GM18907 (cell line): ENCODE measurements around the gene ENTPD6.

Experiments
- ATAC-seq: cut with Tn5 transposase; IDR thresholded peaks from one replicate; pipeline ENCODE4 v1.9.1; 2021; ENCODE audit warnings: mild to moderate bottlenecking, moderate library complexity; ENCODE audit not compliant: unreplicated experiment

Gene ENTPD6

DNA sequence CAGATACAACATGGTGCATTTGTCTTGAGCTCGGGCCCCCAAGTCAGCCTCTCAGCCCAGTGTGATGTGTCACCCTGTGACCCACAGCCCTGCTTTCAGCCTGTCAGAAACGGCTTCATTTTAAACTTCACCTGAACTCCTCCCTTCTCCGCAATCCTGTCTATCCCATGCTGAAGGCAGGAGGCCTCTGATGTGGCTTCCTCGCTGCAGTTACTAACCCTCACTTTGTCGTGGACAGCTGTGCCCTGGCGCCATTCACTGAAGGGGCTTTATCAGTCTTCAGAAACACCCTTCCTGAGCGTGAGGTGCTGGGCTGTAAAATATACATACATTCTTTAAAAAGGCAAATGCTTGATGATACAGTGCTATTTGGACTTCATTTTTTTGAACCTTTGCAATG is 7.9 kb upstream of the ENTPD6 start:
- ATAC-seq: no peak

DNA sequence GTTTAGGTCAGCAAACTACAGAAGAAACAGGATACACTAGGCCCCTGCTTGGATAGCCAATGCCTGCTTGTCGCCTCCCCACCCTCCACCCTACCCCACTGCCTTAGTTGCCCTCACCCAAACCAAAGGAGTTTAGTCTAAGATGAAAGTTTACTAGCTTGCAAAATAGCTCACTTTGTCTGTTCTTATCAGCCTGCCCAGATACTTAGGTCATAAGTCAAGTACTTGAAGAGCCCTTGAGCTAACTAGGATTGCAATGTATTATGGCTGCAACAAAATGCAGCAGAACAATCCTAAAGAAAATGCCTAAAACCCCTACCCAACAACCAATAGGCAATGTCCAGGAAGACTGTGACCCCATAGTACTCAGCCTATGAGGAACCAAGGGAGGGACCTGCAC is 7.3 kb upstream of the ENTPD6 start:
- ATAC-seq: no peak

DNA sequence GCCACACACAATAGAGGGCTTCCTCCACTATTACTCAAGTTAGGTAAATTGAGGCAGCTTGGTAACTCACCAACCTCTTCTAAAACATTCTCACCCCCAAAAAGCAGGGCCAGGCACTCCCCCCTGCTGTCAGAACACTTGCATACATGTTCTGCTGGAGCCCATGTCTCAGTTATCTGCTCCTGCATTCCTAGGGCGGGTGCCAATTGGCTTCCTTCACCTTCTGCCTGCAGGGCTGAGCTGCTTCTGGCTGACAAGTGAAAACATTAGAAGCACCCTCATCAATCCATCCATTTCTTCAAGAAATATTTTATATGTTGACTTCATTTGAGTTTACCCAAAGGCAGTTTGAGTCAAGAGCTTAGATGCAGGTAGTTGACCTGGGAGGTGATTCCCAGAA is 4.5 kb upstream of the ENTPD6 start:
- no peak for ATAC-seq

DNA sequence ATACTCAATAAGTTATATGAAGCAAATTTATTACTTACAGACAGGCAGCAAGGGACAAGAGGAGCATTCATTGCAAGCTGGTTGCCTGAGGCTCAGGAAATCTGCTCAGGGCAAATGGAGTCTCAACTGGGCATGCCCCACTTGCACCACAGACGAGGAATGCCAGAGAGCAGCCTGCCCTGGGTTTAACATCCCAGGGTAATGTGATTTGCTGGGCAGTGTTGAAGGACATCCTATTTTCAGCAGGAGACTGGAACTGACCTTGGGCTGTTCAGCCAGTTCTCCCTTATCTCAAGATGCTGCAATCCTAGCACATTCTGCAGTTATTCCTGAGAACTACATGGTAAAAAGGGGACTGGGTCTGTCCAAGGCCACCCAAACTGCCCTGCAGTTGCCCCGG is 3.8 kb upstream of the ENTPD6 start:
- ATAC-seq: no peak

DNA sequence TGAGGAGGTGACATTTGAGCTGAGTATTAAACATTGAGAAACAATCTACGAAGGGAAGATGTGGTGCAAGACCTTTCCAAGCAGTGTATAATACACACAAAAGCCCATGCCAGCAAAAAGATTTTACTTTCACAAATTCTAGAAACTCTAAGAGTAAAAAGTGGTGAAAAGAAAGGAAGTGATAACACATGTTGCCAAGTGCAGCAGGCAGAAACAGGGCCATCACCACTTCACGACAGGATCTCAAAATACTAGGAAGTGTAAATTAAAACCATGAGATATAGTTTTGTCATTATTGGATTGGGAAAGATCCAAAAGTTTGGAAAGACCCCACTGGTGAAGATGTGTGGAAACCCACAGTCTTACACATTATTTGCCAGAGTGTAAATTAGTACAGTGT is 1.7 kb upstream of the ENTPD6 start:
- ATAC-seq: no peak

DNA sequence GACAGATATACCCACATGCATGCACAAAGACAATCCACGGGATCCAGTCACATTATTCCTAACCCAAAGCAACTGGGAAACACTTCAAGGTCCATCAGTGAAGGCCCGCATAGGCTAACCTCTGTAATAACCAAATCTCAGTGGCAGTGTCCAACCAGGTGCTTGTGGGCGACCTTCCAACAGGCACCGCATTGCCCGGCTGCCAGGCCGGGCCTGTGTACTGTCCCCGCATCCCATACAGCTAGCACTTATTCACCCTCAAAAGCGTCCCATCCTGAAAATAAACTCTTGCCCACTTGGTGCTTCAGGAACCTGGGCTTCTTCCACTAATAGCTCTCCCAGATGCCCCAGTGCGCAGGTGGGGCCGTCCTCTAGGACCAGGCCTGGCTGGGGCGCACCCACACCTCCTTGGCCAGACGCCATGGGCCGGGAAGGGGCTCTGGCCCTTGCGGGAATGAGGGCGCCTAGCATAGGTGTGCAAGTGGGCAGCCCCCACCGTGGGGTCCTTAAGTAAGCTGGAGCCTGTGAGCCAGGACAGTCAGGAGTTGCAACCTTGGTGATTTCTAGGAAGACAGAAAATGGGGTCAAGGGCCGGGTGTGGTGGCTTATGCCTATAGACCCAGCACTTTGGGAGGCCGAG is 1.1 kb upstream of the ENTPD6 start:
- no peak for ATAC-seq

DNA sequence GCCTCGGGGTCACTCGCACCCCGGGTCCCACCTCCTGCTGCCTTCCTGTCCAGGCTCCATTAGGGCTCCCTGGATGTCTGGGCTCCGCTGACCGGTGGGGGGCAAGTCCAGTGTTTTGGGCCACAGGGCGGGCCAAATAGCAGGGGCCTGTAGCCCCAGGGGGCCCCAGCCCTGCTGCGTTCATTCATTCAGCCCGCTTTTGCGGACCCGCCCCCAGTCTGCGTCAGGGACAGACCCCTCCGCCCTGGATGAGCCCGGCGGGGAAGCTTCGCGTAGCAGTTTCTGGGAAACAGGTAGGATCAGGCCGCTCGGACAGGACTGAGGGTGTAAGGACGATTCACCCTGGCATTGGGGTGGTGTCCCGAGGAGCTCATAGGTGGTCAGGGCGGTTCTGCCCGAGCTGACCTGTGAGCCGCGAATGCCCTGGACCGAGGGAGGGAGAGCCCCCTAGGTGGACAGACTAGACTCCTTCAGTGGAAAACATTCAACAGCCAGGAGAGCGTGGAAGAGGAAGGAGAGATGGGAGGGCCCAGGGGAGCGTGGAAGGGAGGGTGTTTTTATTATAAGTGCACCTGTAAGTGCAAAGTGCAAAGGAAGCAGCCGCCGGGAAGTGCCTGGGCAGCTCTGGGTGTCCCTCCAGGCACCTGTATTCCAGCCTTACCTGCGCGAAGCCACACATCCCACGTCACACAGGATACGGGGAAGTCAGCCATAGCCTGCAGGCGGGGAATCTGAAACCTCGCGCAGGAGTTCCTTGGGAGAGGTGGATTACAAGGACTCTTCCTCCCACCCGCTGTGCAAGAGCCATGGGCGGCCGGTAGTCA is 662 bp downstream of the ENTPD6 start:
- ATAC-seq: peak; percentile 24

DNA sequence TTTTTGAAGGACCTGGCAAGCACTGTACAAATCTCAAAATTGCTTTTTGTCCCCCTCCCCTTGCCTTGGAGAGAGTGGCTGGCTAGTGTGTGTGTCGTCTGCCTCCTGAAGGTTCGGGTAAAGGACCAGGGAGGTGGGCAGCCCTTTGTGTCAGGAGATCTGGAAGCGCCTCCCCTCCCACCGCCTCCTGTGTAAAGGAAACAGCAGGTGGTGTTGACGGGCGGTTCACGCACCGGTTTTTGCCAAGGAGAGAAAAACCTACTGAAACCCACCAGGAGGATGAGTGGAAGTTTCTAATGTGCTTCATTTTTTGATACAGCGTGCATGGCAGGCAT is 1.2 kb downstream of the ENTPD6 start:
- ATAC-seq: no peak

DNA sequence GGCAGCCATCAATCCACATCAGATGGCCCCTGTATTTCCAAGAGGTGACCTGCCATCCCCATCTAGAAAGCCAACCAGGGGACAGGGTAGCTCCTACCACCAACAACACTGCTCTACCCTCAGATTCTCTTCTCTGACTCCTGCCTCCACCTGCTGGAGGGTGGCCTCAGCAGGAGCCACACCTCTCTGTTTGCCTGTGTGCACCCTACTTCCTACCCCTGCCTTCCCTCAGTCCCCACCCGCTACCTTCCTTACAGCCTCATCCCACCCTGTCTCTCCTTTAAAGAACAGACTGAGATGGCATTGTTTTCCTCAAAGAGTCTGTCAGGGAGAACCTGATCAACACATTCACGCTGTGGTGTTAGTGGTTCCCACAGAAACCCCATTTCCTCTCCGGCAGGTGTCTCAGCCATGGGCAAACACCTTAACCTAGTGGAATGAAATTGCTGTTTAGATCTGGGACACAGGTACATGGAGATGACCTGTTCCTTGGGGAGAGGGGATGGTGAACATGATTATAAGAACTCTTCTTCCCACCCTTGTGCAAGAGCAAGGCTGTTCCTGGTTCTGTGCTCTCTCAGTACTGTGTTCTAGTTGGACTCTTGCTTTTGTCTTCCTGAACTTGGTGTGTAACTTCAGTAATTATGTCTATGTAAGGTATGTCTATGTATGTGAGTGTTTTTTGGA is 1.8 kb downstream of the ENTPD6 start:
- ATAC-seq: no peak

DNA sequence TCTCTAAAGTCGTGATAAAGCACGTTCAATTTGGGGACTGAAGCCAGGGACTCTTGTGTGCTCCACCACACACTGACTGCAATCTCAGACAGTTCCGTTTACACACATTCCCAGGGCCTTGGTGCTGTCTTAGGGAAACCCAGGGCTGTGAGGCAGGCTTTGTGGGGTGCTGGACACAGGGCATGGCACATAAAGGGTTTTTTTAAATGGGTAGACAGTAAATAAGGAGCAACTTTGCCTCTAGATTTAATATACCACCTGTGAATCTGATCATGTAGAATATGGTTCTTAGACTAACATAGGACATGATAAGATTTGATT is 2.3 kb downstream of the ENTPD6 start:
- no peak for ATAC-seq

DNA sequence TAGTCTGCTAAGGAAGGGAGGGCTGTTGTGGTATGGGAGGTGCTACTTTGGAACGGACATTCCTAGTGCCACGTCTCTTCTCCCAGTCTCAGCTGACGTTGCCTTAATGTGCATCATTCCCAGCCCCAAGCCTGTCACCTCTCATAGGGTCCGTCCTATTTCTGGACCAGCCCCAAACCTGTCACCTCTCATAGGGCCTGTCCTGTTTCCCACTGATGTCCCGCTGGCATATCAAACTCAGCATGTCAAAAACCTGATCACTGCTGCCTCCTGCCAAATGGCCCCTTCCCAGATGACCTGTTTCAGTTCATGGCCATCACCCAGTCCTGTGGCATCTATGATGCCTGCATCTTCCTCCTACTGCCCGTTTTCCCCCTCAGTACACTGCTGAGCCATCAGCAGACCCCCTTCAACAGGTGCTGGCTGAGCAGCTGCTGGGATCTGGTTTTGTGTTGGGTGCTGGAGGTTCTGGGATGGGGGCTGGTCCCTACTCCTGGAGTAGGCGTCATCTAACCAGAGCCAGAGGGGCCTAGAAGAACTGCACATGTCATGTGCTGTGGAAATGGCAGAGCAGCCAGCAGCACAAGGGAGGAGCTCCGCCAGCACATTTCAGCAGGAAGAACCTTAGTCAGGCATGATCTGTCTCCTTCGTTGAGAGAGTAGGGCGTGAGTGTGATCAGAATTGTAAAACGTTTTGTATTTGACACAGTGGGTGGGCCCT is 3.3 kb downstream of the ENTPD6 start:
- ATAC-seq: no peak

DNA sequence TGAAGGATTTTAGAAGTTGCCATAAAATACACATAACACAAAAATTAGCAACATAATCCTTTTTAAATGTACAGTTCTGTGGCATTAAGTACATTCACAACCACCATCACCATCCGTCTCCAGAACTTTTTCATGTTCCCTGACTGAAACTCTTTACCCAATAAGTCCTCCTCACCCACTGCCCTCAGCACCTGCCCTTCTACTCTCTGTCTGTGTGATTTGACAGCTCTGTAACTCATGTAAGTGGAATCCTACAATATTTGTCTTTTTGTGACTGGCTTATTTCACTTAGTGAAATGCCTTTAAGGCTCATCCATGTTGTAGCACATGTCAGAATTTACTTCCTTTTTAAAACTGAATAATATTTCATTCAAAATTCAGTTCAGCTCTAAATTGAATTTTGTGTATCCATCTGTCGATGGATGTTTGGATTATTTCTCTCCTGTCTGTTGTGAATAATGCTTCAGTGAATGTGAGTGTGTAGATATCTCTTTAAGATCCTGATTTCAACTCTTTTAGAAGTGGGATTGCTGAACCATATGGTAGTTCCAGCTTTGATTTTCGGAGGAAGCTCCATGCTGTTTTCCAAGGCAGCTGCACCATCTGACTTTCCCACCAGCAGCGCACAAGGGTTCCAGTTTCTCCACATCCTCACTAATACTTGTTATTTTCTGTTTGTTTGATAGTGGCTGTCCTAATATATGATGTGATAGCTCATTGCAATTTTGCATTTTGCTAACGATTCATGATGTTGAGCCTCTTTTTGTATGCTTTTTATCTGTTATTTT is 4.2 kb downstream of the ENTPD6 start:
- ATAC-seq: no peak

DNA sequence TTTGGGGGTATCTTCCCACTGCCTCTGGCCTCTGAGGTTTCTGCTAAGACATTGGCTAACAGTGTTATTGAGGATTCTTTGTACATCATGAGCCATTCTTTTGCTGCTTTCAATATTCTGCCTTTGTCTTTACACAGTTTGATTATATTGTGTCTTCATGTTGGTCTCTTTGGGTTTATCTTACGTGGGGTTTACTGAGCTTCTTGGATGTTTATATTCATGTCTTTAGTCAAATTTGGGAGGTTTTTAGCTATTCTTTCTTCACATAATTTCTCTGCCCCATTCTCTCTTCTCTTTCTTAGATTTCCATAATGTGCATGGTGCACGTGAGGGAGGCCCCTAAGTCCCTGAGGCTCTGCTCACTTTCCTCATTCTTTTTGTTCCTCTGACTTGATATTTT is 7.6 kb downstream of the ENTPD6 start:
- no peak for ATAC-seq

DNA sequence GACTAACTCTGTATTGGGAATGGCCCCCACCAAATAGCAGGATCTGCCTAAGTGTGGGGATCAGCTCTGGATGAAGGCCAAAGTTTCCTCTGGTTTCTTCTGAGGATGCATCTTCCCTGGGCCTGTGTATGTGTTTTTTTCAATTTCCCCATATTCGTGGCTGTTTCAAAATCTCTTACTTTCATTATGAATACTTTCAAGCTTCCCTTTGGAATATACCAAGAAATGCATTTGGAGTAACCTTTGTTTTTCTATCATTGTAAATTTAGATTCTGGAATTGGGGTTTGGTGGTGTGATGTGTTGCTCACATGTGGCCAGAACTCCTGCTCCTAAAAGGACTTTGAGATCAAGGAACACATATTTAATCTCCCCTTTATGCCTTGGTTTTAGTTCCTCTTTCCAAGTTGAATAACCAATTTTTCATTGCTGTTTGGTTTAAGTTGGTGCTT is 8.4 kb downstream of the ENTPD6 start:
- no peak for ATAC-seq

DNA sequence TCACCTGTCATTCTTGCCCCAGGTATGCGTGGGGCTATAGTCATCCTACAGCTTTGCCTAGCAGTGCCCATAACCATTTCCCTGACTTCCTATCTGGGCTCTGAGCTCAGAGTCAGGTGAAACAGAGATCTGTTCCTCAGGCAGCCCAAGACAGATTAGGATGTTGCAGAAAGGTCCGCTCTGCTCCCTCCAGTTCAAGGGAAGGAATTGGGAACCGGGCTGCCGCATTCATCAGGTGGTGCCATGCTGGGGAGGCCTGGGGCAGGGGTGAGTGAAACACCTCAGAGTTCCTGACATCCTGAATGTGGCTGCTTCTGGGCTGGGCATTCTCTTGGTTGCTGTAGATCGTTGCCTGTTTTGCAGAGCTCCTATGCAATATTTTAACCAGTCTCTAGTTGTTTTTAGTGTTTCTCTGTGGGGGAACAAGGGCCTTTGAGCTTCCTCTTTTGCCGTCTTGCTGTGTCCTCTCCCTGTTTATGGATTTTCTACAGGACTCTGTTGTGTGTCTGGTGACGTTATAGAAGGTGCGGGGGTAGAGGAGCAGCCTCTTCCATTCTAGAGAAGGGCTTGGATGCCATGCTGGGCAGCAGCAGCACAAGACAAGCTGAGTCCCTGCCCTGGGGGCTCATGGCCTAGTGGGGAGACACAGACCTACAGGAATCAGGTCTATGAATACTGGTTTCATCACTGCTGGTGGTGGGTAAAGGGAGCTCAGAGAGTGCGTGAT is 9.2 kb downstream of the ENTPD6 start:
- ATAC-seq: no peak

DNA sequence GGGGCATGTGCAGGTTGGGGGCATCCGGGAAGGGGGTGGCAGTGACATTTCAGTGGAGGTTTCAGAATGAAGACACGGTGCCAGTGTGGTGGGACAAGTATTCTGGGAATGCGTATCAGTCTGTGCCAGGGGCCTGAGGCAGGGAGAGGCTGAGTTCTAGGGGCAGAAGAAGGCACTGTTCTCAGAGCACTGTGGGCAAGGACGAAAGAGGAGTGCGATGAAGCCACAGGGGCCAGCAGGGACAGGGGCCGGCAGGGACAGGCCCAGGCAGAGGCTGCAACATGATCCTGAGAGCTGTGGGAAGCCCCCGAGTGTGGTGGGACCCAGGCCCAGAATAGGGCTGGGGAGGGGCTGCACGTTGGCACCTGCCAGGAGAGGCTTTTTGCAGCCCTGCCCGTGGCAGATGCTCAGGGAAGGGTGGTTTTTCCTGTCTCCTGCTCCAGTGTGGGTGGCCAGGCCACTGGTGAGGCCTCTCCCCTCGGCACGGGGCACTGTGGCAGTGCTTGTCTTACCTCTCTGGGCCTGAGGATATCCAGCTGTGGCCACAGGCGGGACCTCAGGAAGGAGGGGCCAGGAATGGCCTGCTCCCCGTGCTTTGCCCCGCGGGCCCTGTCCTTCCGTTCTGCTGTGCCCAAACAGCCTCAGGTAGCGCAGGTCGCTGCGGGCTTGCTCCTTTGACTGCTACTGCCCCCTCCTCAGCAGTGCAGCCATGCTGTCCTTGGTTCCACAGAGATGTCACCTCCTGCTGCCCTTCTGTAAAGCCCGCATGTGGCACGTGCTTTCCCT is 10.0 kb downstream of the ENTPD6 start:
- no peak for ATAC-seq

DNA sequence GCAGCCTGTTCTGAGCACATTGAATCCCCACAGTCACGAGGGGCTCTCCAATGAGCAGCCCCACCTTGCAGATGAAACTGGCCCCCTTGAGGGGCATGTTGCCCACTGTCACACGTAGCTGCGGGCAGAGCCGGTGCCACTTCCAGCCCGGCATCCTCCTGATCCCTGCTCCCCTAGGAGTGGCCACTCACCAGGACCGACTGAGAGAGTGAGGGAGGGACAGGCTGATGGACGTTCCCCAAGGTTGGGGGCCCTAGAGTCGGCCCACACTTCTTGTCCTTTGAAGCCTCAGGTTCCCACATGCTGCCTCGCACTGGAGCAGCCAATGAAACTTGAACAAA is 10.5 kb downstream of the ENTPD6 start:
- ATAC-seq: no peak

DNA sequence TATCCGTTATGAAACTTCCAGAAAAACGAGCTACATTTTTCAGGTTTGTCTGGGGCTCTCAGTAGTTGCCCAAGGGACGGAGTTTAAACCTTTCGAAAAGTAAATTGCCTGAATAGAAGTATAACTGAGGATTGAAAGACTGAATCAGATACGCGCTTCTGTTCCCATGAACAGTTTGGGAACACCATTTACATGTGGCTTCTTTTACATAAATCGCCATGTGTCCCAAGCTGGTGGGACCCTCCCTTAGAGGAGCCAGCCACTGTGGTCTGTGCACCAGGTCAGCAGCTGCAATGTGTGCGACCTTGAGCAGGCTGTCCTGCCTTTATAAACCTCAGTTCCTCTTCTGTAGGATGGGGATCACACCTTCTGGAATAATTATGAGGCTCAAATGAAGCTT is 11.0 kb downstream of the ENTPD6 start:
- no peak for ATAC-seq

DNA sequence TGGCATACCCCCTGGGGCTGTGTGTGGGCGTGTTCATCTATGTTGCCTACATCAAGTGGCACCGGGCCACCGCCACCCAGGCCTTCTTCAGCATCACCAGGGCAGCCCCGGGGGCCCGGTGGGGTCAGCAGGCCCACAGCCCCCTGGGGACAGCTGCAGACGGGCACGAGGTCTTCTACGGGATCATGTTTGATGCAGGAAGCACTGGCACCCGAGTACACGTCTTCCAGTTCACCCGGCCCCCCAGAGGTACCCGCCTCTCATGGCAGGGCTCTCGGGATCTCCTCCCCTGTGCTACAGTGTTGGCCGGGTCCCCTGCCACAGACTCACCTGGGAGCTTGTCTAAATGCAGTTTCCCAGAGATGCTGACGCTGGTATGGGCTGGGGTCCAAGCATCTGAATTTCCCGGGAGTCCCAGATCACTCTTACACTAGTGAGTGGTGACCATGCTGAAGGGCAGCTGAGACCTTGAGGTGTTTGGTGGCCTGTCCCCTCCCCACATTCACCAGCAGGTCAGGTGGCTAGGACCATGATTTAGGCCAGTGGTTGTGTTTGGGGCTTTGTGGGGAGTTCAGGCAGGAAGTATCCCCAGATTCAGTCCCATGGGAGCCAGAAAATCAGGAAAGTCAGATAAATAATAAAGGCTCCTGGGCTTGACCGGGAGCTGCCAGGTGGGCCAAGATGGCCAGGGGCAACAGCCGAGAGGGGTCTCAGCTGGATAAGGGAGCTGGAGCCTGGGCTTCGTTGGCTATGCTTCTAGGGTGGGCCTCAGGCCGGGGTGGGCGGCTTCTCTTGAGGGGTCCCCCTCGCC is 11.8 kb downstream of the ENTPD6 start:
- ATAC-seq: no peak
